ENCODE data around the gene ANXA6.

Gene ANXA6

DNA sequence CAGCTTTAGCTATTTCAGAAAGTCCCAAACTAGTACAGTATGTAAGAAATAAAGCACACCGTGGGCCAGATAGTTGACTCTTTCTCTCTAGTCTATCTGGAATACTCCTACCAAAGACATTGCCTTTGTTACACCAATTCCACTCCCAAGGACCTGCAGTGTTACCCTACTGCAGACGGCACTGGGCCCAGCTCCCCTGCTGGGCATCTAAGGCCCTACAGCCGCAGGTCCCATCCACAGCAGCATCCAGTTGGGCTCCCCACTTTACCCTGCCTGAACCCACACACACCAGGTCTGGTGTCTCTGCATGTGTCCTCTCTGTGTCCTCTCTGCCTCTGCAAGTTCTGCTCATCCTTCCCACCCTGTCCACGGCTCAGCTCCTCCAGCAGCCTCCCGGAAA lies 99.3 kb downstream of the ANXA6 start:
- no peak for DNase-seq

GRCh38 chr5:151056379-151057325 lies 100.9 kb downstream of the ANXA6 start:
- DNase-seq = no peak

- no peak for DNase-seq
Observed at GRCh38 chr5:151055336-151055735, 102.2 kb downstream of the ANXA6 start.

GRCh38 chr5:151054709-151055108 lies 102.9 kb downstream of the ANXA6 start:
- no peak for DNase-seq

GRCh38 chr5:151053796-151054462 lies 103.7 kb downstream of the ANXA6 start:
- DNase-seq = no peak

DNA sequence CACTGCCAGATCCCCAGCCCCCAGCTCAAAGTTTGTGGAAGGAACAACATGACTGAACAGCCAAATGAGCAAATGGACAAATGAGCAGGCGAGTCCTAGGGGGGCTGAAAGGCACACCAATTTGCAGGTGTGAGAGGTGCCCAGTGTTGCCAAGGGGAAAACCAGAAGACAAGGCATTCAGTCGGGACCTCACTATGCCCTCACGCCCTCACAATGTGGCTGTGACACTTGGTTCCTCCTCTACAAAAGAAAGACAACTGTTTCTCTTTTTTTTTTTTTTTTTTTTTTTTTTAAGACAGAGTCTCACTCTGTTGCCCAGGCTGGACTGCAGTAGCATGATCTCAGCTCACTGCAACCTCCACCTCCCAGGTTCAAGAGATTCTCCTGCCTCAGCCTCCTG lies 104.7 kb downstream of the ANXA6 start:
- DNase-seq = no peak

DNA sequence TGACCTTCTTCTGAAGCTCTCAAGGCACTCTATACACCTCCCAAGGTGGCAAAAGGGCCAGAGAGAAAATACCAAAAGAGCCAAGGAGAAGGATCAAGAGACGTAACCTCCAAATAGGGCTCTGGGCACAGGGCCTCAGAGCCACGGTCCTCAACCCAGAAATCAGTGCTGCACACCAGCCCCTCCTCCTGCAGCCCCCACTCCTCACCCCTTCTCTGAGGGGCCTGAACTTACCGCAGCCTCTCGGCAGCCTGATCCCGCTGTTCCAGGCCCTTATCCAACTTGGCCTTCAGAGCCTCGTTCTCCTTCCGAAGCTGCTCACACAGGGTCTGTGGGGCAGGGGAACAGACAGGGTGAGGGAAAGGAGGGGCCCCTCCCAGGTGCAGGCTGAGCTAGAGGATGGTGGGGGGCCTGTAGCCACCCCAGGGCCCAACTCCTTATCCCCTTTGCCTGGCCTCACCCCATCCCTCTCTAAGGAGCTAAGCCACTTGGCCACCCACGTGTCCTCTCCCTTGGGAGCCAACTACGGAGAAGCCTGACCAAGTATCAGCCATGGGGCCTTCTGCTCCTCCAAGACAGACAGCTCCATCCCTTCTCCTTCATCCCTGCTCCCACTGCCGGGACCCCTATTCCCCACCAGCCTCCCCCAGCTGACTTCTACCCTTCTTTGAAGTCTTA lies 105.5 kb downstream of the ANXA6 start:
- DNase-seq = no peak

GRCh38 chr5:151051066-151051930 lies 106.3 kb downstream of the ANXA6 start:
- peak; percentile 62 for DNase-seq
